Activated naive CD8-positive, alpha-beta T cell treated with anti-CD3 and anti-CD28 coated beads, Interleukin-2, amount 10 ng/mL, durations not matched to agents 7 days and 5 days (primary cell): ENCODE results near the gene LMOD1. TPM values are rescaled to one million over a fixed set of nuclear protein-coding genes. Genes with fewer than 3 reads are reported as not detected.
A peak's percentile ranks its signal among the peaks of the same experiment; 100 is the strongest.
"Not testable (repeated sequence)": the region's sequence is repeated elsewhere in the genome, so short reads cannot be mapped to it uniquely, and the experiment has no call there.

Source experiments
- ATAC-seq: fragments of 150-1000 bp; cut with Tn5 transposase; one replicate; pipeline ENCODE4 v1.10.0; 2021; ENCODE audit warnings: low read depth, moderate library complexity
- POLR2A ChIA-PET: fragments of 350-600 bp; sonication (Branson Sonifier 250); formaldehyde crosslinking; loops from one replicate; lab custom pipeline; 2021; ENCODE audit warnings: antibody characterized with exemption; lab: Charles Lee
- DNase-seq: peaks from one replicate; pipeline ENCODE4 v3.0.0; 2021
- H3K27ac Mint-ChIP-seq: one replicate; pipeline ENCODE4 v1.8.0; 2022; ENCODE audit warnings: mild to moderate bottlenecking, mixed read lengths
- H3K27me3 Mint-ChIP-seq: one replicate; pipeline ENCODE4 v1.8.0; 2022; ENCODE audit warnings: mild to moderate bottlenecking, moderate library complexity, mixed read lengths
- H3K36me3 Mint-ChIP-seq: one replicate; pipeline ENCODE4 v1.8.0; 2021; ENCODE audit warnings: mild to moderate bottlenecking, mixed read lengths
- H3K4me1 Mint-ChIP-seq: one replicate; pipeline ENCODE4 v1.8.0; 2021; ENCODE audit warnings: mixed read lengths
- H3K4me3 Mint-ChIP-seq: one replicate; pipeline ENCODE4 v1.8.0; 2022; ENCODE audit warnings: mild to moderate bottlenecking, moderate library complexity, mixed read lengths
- H3K9me3 Mint-ChIP-seq: one replicate; pipeline ENCODE4 v1.8.0; 2021; ENCODE audit warnings: mixed read lengths
- total RNA-seq, 2 experiments: library from RNA; stranded (reverse); gene quantifications; one replicate each; pipeline ENCODE4 v1.2.3, GENCODE V29; 2021

Gene LMOD1
- total RNA-seq, 2 experiments from 2014 or later = not detected

DNA sequence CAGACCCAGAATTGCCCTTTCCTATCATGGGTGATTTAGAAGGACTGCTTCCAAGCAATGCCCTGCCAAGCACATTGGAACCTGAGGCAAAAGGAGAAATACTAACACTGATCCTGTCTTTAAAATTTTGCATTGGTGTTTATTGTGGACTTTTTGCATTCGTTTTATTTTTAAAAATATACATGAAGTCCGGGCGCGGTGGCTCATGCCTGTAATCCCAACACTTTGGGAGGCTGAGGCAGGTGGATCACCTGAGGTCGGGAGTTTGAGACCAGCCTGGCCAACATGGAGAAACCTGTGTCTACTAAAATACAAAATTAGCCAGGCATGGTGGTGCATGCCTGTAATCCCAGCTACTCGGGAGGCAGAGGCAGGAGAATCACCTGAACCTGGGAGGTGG, 45.3 kb downstream of the LMOD1 start:
- POLR2A ChIA-PET, DNase-seq, H3K27ac Mint-ChIP-seq, H3K9me3 Mint-ChIP-seq, ATAC-seq, H3K36me3 Mint-ChIP-seq, H3K4me3 Mint-ChIP-seq: not testable (repeated sequence)
- Mint-ChIP-seq H3K4me1 (peaks cover 16% of the 10 kb centered on the region), H3K27me3 (peaks cover 14% of the 10 kb centered on the region)

DNA sequence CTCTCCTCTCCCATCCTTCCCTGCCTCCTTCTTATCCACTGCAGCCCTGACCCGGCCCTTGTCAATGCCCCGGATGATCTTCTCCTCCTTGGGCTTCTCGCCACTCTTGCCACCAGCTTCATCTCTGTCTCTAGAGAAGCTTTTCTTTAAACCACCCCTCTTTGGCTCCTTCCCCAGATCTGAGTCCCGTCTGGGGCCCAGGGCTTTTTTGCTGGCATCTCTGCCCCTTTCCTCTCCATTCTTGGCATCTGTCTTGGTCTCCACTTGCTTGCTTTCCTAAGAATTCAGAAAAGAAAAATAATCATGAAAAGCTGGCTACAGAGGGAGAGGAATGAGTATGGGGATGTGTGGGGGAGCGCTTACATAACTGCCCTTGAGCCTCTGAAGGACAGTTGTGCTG, 45.9 kb downstream of the LMOD1 start:
- DNase-seq (no peak), ATAC-seq (no peak)
- POLR2A ChIA-PET = no interaction called here
- no peaks in the 10 kb centered on the region for H3K36me3 Mint-ChIP-seq
- no peak overlapping the region for H3K4me3 Mint-ChIP-seq
- no peaks in the 10 kb centered on the region for H3K9me3 Mint-ChIP-seq
- H3K27ac Mint-ChIP-seq = no peak overlapping the region
- H3K27me3 Mint-ChIP-seq = peaks cover 14% of the 10 kb centered on the region
- peaks cover 14% of the 10 kb centered on the region for H3K4me1 Mint-ChIP-seq

DNA sequence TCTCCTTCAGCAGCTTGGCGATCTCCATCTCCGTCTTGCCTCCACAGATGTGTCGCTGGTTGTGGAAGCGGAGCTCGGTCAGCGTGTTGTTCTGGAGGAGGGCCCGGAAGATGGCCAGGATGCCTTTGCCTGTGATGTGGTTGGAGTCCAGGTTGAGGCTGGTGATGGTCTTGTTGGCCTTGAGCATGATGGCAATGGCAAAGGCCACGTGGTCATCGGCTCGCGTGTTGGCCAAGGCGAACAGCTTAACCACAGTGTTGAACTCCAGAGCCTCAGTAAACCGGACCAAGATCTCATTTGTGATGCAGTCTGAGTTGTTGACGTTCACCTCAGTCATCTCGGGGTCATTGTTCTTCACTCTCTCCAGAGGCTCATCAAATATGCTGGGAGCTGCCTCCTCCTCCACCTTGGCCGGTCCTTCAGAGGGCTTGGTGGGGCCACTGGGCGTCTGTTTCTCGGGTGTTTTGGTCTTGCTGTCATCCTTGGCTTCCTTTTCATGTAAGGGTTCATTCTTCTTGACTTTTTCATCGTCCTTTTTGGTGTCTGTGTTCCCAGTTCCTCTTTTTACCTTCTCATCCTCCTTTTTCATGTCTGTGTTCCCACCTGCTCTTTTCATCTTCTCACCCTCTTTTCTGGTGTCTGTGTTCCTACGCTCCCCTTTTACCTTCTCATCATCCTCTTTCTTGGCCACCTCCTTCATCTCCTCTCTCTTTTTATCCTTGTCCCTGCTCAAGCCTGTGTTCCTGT, 46.5 kb downstream of the LMOD1 start:
- ATAC-seq = no peak
- Mint-ChIP-seq H3K27me3 (peaks cover 14% of the 10 kb centered on the region), H3K4me1 (peaks cover 10% of the 10 kb centered on the region), H3K36me3 (no peaks in the 10 kb centered on the region), H3K4me3 (no peak overlapping the region), H3K9me3 (no peaks in the 10 kb centered on the region), H3K27ac (peak overlapping the region; percentile 37)
- DNase-seq = no peak
- POLR2A ChIA-PET = no interaction called here

DNA sequence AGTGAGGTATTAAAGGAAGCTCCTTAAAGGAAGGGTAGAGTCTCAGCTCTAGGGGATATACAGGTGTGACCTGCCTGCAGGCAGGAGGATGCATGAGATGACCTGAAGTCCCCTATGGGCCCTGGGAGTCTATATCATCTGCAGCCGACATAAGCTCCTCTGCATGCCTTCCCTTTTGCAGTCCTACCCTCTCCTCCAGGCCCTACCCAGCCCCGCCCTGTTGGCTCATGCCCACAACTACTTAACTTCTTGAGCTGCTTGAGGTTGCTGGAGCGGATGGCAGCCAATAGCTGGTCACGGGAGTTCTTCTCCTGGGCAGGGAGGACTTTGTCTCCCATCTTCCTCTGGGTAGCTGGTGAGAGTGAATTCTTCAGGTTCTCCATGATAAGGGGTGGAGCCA, 47.4 kb downstream of the LMOD1 start:
- ATAC-seq (no peak), DNase-seq (no peak)
- POLR2A ChIA-PET = no interaction called here
- Mint-ChIP-seq H3K36me3 (no peaks in the 10 kb centered on the region), H3K4me3 (no peak overlapping the region), H3K27ac (no peak overlapping the region), H3K4me1 (peaks cover 10% of the 10 kb centered on the region), H3K9me3 (no peaks in the 10 kb centered on the region), H3K27me3 (peaks cover 12% of the 10 kb centered on the region)

DNA sequence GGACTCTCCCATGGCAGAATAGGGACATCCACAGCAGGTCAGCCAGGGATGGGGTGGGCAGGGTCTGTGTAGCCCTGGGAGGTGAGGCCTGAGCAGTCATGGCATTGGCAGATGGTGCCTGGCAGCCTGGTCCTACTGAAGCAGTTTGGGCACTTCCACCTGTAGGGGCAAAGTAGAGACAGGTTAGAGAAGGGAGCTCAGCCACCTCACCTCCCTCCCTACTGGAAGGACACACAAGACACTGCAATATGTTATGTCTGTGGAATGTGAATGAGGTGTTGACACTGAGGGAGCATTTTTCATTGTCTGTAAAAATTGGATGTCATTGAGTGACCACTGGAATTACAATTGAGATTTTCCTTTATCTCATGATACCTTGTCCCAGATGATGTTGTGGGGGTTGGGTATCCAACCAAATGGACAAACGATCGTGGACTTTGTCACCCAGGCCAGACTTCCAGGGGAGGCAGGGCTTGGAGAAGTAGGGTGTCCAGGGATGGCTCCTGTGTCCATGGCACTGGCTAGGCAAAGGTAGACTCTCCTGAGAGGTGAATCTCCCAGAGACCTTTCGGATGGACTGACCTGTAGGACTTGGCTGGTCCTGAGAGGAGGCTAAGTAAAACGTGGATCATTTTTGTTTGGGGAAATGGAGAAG, 48.0 kb downstream of the LMOD1 start:
- Mint-ChIP-seq H3K27ac (no peak overlapping the region), H3K4me3 (no peak overlapping the region), H3K36me3 (no peaks in the 10 kb centered on the region), H3K27me3 (peaks cover 16% of the 10 kb centered on the region), H3K9me3 (no peaks in the 10 kb centered on the region), H3K4me1 (peaks cover 10% of the 10 kb centered on the region)
- no peak for ATAC-seq
- DNase-seq = no peak
- POLR2A ChIA-PET = no interaction called here

DNA sequence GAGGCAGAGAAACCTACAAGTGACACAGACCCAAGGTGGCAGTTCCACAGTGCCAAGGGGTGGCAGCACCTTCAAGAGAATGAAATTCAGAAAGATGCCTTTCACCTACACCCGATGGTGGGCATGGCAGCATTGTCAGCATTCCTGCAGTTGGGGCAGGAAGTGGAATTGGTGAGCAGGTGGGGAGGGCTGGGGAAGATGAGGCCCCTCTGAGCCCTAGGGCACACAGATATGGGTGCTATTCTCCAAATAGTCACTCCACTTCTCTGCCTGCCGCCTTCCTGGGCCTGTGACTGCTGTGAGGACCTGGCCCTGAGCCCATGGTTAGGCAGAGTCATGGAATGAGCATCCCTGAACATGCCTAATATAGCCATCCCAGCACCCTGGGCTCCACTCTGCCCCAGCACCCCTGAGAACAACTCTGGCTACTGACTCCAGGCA, 49.4 kb downstream of the LMOD1 start:
- Mint-ChIP-seq H3K27me3 (peaks cover 18% of the 10 kb centered on the region), H3K9me3 (no peaks in the 10 kb centered on the region), H3K4me1 (peaks cover 10% of the 10 kb centered on the region), H3K36me3 (no peaks in the 10 kb centered on the region), H3K27ac (no peak overlapping the region), H3K4me3 (no peak overlapping the region)
- ATAC-seq (no peak), DNase-seq (peak; percentile 28)
- POLR2A ChIA-PET = interaction anchor here (0.6 to 1.6 kb wide), 2 partner anchors 23 to 77 kb away, joined by 3 to 6 read pairs; no protein-coding TSS in a partner anchor

DNA sequence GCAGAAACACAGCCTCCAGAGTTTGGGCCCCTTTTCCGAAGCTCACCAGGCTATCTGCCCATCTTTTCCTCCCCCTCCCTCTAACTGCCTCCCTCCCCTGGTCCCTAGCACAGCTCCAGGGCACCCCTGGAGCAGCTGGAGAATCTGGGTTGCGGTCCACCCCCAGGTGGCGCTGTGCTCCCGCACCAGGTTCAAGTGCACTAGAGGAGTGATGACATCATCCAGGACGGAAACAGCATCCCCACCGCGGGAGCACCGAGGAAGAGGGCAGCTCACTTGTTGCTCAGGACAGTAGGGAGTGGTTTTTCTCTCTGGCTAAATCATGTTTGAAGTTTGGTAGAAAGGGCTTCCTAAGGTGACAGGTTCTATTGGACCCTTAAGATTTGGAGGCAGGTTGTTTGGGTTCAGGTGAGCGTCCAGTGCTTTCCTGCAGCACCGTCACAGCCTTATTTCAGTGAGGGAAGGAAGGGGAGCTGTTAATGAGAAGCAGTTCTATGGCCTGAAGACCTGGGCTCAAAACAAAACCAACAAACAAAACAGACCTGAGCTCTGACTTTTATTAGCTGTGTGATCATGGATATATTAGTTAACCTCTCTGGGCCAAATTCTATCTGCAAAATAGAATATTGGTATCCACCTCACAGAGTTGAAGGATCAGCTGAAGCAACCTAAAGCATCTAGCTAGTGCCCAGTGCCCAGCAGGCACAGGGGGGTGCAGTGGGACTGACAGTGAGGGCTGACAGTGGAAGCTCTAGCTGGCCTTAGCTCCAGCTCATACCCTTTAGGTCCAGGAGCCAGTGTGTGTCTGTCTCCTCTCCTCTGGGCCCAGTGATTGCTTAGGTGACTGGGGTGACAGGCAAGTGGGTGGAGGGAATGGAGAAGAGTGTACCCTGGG, 50.2 kb downstream of the LMOD1 start:
- Mint-ChIP-seq H3K4me1 (peaks cover 10% of the 10 kb centered on the region), H3K9me3 (no peaks in the 10 kb centered on the region), H3K27ac (peak overlapping the region; percentile 75), H3K36me3 (no peaks in the 10 kb centered on the region), H3K27me3 (peaks cover 23% of the 10 kb centered on the region), H3K4me3 (peak overlapping the region; percentile 64)
- DNase-seq (peak; percentile 91), ATAC-seq (peak; percentile 90)
- POLR2A ChIA-PET = interaction anchor here (0.6 to 1.6 kb wide), 7 partner anchors 9 to 87 kb away, joined by 3 to 10 read pairs (median 4); partner anchors contain the start of genes RNPEP and TIMM17A

DNA sequence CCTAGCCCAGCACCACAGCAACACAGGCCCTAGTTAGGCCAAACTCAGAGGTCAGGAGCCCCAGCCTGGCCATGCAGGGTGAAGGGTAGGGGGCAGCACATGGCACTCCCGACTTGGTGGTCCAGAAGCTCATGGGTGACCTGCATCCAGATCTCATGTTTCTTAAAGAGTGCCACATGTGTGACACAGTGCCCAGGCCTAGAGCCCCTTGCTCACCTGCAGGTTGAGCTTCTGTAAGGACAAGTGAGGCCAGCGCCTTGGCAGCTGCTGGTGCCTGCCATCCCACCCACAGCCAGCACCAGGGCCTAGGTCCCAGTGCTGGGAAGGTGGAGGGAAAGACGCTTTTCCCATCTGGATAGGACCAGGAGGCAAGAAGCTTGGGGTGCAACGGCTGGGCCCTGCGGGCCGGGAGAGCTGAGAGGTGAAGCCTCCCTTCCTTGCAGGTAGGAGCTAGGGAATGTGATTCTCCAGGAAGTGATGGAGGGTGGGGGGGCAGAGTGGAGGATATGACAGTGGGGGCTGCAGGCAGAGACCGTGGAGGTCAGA, 51.2 kb downstream of the LMOD1 start:
- peak; percentile 33 for DNase-seq
- H3K27me3 Mint-ChIP-seq = peaks cover 25% of the 10 kb centered on the region
- no peaks in the 10 kb centered on the region for H3K36me3 Mint-ChIP-seq
- no peaks in the 10 kb centered on the region for H3K9me3 Mint-ChIP-seq
- H3K4me1 Mint-ChIP-seq = peaks cover 10% of the 10 kb centered on the region
- POLR2A ChIA-PET = interaction anchor here (1.2 to 1.6 kb wide), 3 partner anchors 8 to 79 kb away, joined by 4 to 10 read pairs (median 6); partner anchors contain the start of gene TIMM17A
- ATAC-seq = no peak
- no peak overlapping the region for H3K27ac Mint-ChIP-seq
- no peak overlapping the region for H3K4me3 Mint-ChIP-seq

DNA sequence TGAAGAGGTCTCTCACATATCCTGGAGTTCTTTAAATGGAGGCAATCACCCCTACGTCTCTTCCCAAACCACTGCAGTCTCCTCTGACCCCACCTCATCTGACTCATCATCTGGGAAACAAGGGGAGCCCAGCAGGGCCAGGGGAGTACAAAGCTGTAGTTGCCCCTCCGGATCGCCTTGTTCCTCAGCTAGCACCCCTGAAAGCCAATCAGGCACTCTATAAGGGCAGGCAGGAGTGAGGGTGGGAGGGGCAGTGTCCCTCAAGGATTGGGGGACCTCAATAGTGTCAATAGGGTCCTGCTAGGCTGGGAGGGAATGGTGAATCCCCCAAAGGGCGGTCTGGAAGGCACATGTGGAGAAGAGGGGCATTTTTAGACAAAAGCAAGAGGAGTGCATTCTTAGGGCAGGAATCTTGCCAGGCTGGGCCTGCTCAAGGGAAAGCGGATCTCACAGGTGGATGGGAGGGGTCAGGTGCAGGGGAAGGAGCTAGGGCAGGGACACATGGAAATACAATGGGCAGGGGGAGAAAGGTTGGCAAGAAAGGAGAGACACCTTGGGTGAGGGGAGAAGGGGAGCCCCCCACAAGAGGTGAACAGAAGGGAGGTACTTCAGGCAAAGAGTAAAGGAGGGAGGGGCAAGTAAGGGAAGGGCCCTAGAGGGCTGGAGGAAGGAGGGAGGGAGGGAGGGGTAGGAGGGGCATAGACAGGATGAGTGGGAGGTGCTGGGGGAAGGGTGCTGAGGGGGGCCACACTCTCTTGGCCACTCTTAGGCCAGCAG, 51.8 kb downstream of the LMOD1 start:
- peaks cover 28% of the 10 kb centered on the region for H3K27me3 Mint-ChIP-seq
- no peaks in the 10 kb centered on the region for H3K36me3 Mint-ChIP-seq
- DNase-seq = no peak
- POLR2A ChIA-PET = interaction anchor here (1.2 kb wide), 1 partner anchor 8 kb away, joined by 4 read pairs; no protein-coding TSS in a partner anchor
- H3K27ac Mint-ChIP-seq = no peak overlapping the region
- no peaks in the 10 kb centered on the region for H3K9me3 Mint-ChIP-seq
- no peak for ATAC-seq
- no peak overlapping the region for H3K4me3 Mint-ChIP-seq
- H3K4me1 Mint-ChIP-seq = peaks cover 10% of the 10 kb centered on the region

DNA sequence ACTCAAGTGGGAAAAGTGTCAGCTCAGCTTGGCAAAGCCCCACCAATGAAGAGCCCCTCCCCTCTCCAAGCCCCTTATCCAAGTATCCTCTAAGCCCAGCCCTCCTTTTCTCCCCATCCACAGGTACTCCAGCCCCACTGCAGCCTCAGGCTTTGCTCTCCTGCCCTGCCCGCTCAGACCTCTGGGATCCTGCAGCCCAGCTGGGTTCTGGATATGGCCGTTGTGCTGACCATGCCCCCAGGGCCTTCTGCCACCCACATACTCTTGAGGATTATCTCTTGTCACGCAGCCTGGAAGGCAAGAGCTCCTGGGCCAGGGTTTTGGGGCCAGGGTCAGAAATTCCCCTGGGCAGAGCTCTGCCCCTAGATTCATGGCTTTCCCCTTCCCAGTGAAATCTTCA, 52.9 kb downstream of the LMOD1 start:
- peaks cover 10% of the 10 kb centered on the region for H3K4me1 Mint-ChIP-seq
- POLR2A ChIA-PET = no interaction called here
- DNase-seq (no peak), ATAC-seq (no peak)
- H3K4me3 Mint-ChIP-seq = no peak overlapping the region
- H3K9me3 Mint-ChIP-seq = no peaks in the 10 kb centered on the region
- H3K36me3 Mint-ChIP-seq = no peaks in the 10 kb centered on the region
- H3K27ac Mint-ChIP-seq = no peak overlapping the region
- H3K27me3 Mint-ChIP-seq = peaks cover 30% of the 10 kb centered on the region

DNA sequence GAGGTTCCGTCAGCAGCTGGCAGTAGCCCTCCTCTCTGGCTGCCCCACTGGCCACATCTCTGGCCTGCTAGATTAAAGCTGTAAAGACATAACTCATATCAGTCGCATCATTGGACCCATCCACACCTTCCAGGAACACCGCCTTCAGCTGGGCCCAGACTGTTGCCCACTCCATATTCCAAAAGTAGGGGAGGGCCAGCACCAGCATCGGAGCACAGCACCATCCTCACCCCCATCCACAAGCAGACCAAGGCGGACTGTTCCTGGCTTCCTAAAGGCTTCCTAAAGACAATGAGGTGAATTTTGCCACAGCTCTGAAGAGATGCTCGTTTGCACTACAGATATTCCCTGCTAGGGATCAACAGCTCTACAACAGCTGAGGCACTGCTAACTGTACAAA, 54.1 kb downstream of the LMOD1 start:
- no peaks in the 10 kb centered on the region for H3K36me3 Mint-ChIP-seq
- peaks cover 10% of the 10 kb centered on the region for H3K4me1 Mint-ChIP-seq
- H3K27ac Mint-ChIP-seq = no peak overlapping the region
- no peaks in the 10 kb centered on the region for H3K9me3 Mint-ChIP-seq
- no peak overlapping the region for H3K4me3 Mint-ChIP-seq
- no peak for DNase-seq
- ATAC-seq = no peak
- POLR2A ChIA-PET = interaction anchor here (1.1 kb wide), 1 partner anchor 9 kb away, joined by 3 read pairs; no protein-coding TSS in a partner anchor
- peaks cover 40% of the 10 kb centered on the region for H3K27me3 Mint-ChIP-seq

DNA sequence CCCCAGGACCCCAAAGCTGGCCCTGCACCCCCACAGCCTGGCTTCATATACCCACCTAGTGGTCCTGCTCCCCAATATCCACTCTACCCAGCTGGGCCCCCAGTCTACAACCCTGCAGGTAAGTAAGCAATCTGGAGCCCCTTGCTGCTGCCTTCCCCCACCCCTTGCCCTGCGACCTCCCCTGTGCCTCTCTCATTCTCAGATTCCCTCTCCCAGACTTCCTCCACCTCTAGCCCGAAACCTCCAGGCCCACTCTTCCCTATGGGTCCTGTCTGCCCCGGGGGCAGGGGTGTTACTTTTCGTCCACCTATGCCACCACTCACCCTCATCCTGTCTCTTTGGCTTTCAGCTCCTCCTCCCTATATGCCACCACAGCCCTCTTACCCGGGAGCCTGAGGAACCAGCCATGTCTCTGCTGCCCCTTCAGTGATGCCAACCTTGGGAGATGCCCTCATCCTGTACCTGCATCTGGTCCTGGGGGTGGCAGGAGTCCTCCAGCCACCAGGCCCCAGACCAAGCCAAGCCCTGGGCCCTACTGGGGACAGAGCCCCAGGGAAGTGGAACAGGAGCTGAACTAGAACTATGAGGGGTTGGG, 54.8 kb downstream of the LMOD1 start:
- Mint-ChIP-seq H3K27me3 (peaks cover 47% of the 10 kb centered on the region), H3K4me3 (no peak overlapping the region), H3K4me1 (peaks cover 10% of the 10 kb centered on the region), H3K36me3 (no peaks in the 10 kb centered on the region), H3K27ac (no peak overlapping the region), H3K9me3 (no peaks in the 10 kb centered on the region)
- POLR2A ChIA-PET = no interaction called here
- ATAC-seq (no peak), DNase-seq (no peak)
